GM23338 (cell line): ENCODE data around the gene ADAM15.

Experiments
- CREB1 ChIP-seq: fragments of 250-450 bp; sonication (Bioruptor Pico); IDR thresholded peaks from 2 replicates; pipeline ENCODE4 v1.5.0; 2020; ENCODE audit warnings: low read depth, mild to moderate bottlenecking, moderate library complexity
- EZH2 ChIP-seq: fragments of 200-600 bp; sonication (generic); IDR thresholded peaks from one replicate; pipeline ENCODE4 v1.8.0; 2017; ENCODE audit warnings: antibody characterized with exemption, mild to moderate bottlenecking, low read depth; ENCODE audit not compliant: unreplicated experiment
- EZH2phosphoT487 ChIP-seq: fragments of 200-600 bp; sonication (generic); IDR thresholded peaks from one replicate; pipeline ENCODE4 v1.8.1; 2018; ENCODE audit warnings: antibody characterized with exemption; ENCODE audit not compliant: unreplicated experiment
- JUNB ChIP-seq: IDR thresholded peaks from one replicate; pipeline ENCODE4 v1.6.1; 2016; ENCODE audit warnings: antibody characterized with exemption; ENCODE audit not compliant: unreplicated experiment
- NANOG ChIP-seq: IDR thresholded peaks from 2 replicates; pipeline ENCODE4 v1.6.1; 2016; ENCODE audit warnings: antibody characterized with exemption, borderline replicate concordance
- POLR2AphosphoS5 ChIP-seq: IDR thresholded peaks from 2 replicates; pipeline ENCODE4 v1.6.1; 2016; ENCODE audit warnings: antibody characterized with exemption, low read depth
- TF ChIP-seq, protein P1 (sequence below), 2 experiments: fragments of 200-600 bp in 1 of 2; sonication (generic) in 1 of 2; conservative IDR thresholded peaks; 2 replicates each; pipeline versions ENCODE4 v1.5.1 to v1.6.1; 2016 to 2017; ENCODE audit warnings: antibody characterized with exemption in 2 of 2, low read depth in 2 of 2, mild to moderate bottlenecking in 2 of 2, moderate library complexity in 1 of 2
- TF ChIP-seq, protein P2 (sequence below): IDR thresholded peaks from one replicate; pipeline ENCODE4 v1.6.1; 2018; ENCODE audit warnings: antibody characterized with exemption; ENCODE audit not compliant: unreplicated experiment
- TF ChIP-seq, protein P3 (sequence below): IDR thresholded peaks from 2 replicates; pipeline ENCODE4 v1.6.1; 2016; ENCODE audit warnings: antibody characterized with exemption

DNA sequence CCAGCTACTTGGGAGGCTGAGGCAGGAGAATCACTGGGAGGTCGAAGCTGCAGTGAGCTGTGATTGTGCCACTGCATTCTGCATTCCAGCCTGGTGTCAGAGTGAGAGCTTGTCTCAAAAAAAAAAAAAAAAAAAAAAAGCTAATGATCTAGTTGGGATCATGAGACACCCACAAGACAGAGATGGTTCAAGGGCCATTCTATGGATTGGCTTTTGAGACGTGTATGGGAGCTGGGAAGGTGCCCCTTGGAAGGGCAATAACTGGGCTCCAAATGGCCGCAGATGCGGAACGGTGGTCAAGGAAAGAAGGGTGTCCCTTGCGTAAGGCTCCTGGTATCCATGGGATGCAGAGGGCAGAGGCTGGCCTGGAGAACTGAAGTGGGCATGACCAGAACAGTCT is 6.8 kb upstream of the ADAM15 start:
- TF ChIP-seq, protein P1, sequence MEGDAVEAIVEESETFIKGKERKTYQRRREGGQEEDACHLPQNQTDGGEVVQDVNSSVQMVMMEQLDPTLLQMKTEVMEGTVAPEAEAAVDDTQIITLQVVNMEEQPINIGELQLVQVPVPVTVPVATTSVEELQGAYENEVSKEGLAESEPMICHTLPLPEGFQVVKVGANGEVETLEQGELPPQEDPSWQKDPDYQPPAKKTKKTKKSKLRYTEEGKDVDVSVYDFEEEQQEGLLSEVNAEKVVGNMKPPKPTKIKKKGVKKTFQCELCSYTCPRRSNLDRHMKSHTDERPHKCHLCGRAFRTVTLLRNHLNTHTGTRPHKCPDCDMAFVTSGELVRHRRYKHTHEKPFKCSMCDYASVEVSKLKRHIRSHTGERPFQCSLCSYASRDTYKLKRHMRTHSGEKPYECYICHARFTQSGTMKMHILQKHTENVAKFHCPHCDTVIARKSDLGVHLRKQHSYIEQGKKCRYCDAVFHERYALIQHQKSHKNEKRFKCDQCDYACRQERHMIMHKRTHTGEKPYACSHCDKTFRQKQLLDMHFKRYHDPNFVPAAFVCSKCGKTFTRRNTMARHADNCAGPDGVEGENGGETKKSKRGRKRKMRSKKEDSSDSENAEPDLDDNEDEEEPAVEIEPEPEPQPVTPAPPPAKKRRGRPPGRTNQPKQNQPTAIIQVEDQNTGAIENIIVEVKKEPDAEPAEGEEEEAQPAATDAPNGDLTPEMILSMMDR (conservative IDR thresholded peaks at IDR 0.05; ENCODE audit: low read depth in 2 of 2), result no peak
- TF ChIP-seq EZH2 (no peak), CREB1 (CRISPR knock-in tag) (no peak), POLR2AphosphoS5 (no peak), NANOG (no peak), EZH2phosphoT487 (no peak), JUNB (no peak)
- TF ChIP-seq, protein P2, sequence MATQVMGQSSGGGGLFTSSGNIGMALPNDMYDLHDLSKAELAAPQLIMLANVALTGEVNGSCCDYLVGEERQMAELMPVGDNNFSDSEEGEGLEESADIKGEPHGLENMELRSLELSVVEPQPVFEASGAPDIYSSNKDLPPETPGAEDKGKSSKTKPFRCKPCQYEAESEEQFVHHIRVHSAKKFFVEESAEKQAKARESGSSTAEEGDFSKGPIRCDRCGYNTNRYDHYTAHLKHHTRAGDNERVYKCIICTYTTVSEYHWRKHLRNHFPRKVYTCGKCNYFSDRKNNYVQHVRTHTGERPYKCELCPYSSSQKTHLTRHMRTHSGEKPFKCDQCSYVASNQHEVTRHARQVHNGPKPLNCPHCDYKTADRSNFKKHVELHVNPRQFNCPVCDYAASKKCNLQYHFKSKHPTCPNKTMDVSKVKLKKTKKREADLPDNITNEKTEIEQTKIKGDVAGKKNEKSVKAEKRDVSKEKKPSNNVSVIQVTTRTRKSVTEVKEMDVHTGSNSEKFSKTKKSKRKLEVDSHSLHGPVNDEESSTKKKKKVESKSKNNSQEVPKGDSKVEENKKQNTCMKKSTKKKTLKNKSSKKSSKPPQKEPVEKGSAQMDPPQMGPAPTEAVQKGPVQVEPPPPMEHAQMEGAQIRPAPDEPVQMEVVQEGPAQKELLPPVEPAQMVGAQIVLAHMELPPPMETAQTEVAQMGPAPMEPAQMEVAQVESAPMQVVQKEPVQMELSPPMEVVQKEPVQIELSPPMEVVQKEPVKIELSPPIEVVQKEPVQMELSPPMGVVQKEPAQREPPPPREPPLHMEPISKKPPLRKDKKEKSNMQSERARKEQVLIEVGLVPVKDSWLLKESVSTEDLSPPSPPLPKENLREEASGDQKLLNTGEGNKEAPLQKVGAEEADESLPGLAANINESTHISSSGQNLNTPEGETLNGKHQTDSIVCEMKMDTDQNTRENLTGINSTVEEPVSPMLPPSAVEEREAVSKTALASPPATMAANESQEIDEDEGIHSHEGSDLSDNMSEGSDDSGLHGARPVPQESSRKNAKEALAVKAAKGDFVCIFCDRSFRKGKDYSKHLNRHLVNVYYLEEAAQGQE, result no peak
- TF ChIP-seq, protein P3, sequence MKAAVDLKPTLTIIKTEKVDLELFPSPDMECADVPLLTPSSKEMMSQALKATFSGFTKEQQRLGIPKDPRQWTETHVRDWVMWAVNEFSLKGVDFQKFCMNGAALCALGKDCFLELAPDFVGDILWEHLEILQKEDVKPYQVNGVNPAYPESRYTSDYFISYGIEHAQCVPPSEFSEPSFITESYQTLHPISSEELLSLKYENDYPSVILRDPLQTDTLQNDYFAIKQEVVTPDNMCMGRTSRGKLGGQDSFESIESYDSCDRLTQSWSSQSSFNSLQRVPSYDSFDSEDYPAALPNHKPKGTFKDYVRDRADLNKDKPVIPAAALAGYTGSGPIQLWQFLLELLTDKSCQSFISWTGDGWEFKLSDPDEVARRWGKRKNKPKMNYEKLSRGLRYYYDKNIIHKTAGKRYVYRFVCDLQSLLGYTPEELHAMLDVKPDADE, result no peak
